Midbrain (tissue), 1 donor: ENCODE data around the gene TEAD1.
A peak's percentile ranks its signal among the peaks of the same experiment; 100 is the strongest.
"Not testable (repeated sequence)": the region's sequence is repeated elsewhere in the genome, so short reads cannot be mapped to it uniquely, and the experiment has no call there.

Source experiments
- DNase-seq: peaks from one replicate; lab custom pipeline; 2025; lab: John Stamatoyannopoulos, UW

TEAD1 gene

DNA sequence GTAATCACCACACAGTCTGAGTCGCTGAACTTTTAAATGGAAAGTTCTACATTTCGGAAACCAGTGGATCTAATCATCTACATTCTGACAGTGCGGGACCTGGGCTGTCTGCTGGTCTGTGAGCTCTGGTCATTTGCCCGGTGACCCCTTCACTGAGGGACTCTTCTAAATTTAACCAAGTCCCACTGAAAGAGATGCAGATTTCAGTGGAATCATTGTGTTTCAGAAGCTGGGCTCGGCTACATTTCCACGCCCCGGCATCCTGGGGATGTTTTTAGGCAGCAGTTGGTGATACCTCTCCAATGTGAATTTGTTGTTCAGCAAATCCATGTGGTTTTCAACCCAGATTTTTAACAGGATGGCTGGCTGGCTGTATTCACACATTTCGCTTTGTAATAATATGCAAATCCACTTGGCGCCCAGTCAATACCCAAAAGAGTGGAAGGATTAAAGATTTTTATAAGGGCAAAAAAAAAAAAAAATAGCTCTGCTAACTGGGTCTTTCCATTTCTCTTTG, 189.4 kb downstream of the TEAD1 start:
- peak; percentile 69 for DNase-seq

DNA sequence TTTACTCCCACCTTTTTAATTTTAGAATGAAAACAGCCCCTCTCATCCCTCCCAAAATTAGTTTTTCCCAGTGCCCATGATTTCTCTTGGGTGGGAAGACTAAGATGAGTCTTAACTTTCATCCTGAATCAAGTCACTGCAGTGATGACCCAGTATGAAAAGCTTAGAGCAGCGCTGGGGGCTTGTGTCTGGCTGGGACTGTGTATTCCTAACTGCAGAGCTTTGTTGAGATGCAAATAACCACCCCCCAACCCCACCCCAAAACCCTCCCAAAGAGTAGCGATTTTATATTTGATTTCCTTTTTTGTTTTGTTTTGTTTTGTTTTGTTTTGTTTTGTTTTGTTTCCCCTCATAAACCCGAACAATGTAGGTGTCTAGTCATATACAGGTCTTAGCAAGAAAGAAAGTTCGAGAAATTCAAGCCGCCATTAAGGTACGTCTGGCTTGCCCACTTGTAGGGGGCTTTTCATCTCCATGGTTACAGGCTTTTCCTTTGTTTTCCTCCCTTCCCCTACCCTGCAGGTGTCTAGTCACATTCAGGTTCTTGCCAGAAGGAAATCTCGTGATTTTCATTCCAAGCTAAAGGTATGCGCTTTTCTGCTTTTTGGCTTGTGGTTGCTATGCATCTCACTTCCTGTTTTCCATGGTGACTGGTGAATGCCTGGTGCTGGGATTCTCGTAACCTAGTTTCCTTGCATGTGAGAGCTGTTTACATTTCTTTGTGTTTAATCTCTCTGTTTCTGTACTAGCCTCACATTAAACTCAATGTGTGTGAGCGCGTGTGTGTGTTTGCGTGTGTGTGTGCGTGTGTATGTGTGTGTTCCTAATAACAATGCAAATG, 190.3 kb downstream of the TEAD1 start:
- no peak for DNase-seq

- DNase-seq, result no peak
Measured at GRCh38 chr11:12865863-12866595, 191.8 kb downstream of the TEAD1 start.

- no peak for DNase-seq
Measured at GRCh38 chr11:12867531-12867930, 193.3 kb downstream of the TEAD1 start.

GRCh38 chr11:12868315-12869073, 194.3 kb downstream of the TEAD1 start:
- peak; percentile 10 for DNase-seq

DNA sequence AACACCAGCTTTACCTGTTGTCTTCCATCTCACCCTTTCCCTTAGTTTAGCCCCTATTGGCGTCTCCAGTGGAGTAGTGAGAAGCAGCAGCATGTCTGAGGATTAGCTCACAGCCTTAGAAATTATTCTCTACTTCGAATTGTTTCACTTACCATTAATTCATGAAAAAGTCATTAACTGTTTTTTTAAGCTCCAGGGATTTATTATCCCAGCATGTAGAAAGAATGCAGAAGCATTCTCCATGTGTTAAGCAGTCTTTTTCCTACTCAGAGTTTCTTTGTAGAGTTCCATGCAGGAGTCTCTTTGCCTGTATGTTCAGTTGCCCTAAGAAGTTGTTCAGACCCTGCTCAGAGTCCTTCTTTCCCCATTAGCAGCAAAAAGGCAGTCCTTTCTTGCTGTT, 197.0 kb downstream of the TEAD1 start:
- no peak for DNase-seq

GRCh38 chr11:12871788-12872321, 197.6 kb downstream of the TEAD1 start:
- DNase-seq, result no peak

DNA sequence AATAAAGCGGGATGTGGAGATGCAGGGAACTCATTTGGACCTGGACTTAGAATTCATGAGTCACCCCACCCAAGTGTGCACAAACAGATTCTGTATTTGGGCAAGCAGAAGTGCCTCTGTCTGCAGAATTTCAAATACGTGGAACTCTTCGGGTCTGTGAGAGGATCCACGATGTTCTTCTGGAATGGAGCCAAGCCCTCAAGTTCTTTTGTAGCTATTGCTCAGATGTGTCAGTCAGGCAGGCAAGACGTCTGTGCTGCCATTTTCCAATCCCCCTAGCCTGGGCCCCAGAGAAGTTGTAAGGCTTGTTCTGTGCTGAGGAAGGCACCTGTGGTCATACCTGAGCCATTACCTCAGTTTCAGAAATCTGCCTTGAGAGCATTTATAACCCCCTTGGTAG, 202.1 kb downstream of the TEAD1 start:
- no peak for DNase-seq

DNA sequence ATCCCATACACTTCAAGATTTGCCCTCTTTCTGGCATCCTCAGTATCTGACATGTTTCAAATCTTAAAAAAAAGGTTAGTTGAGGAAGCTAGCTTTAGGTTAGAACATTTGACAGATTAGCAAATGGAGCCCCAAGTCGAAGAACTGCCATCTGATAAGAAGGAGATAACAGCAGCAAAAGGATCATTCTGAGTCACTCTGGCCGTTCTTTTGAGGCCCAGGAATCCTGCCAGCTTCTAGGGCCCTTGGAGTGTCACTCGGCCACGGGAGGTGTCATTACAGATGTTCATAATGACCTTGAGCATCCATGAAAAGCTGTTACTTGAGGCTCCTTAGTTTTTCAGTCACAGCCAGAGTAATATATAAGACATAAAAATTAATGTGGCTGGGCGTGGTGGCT, 202.8 kb downstream of the TEAD1 start:
- DNase-seq, result no peak

DNA sequence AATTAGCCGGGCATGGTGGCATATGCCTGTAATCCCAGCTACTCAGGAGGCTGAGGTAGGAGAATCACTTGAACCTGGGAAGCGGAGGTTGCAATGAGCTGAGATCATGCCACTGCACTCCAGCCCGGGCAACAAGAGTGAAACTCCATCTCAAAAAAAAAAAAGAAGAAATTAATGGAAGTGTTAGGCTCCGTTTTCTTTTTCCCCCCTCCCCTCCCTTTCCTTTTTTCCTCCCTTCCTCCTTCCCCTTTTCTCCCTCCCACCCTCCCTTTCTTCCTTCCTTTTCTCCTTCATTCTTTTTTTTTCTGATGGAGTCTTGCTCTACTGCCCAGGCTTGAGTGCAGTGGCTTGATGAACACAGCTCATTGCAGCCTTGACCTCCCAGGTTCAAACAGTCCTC, 203.3 kb downstream of the TEAD1 start:
- not testable (repeated sequence) for DNase-seq

GRCh38 chr11:12880327-12880726, 206.1 kb downstream of the TEAD1 start:
- no peak for DNase-seq

DNA sequence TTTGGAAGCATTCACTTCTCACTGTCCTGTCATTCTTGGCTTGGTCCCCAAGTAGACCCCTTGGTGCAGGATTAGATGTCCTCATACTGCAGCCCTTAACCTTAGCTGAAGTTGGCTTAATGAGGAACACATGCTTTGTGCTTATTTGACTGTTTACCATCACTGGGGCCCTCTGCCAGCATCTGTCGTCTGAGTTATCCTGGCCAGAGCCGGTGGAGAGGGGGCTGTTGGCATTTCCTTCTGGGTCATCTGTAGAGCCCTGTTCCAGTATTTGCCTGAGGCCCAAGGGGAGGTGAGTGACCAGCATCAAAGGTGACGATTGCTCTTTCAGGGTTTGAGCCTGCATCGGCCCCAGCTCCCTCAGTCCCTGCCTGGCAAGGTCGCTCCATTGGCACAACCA, 208.4 kb downstream of the TEAD1 start:
- DNase-seq, result no peak

GRCh38 chr11:12884751-12885318, 210.6 kb downstream of the TEAD1 start:
- DNase-seq, result no peak

DNA sequence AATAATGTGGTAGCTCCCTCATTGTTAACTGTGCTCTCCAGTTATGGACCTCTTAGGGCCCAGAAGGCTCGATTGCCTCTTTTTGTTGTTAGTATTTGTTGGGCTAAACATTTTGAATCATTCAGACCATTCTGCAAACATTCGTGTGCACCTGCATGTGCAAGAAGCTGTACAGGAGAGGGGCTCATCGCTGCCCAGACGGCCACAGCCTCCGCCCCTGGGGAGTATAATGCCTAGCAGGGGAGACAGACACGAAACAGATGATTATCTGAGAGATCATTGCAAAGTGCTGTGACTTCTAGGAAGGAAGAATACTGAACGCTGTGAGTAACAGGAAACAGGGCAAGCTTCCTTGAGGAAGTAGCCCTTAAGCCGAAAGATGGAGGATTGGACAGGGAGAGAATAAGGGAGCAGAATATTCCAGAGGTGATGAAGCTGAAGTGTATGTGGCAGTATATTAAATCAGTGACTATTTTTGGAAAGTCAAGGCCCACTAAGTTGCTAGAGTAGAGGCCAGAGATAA, 211.6 kb downstream of the TEAD1 start:
- DNase-seq, result no peak

DNA sequence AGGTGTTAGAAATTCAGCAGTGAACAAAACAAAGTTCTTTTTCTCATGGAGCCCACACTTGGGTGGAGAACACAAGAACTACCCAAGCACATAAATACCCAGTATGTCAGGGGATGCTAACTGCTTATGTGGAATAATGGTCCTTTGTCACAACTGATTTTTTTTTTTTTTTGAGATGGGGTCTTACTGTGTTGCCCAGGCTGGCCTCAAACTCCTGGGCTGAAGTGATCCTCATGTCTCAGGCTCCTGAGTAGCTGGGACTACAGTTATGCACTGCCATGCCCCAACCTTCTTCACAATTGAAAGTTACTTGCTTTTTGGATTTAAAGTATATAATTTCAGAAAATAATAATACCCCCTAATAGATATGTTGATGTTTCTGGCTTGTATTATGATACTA, 212.3 kb downstream of the TEAD1 start:
- no peak for DNase-seq

GRCh38 chr11:12888525-12889158, 214.4 kb downstream of the TEAD1 start:
- peak; percentile 76 for DNase-seq

GRCh38 chr11:12889243-12889642, 215.0 kb downstream of the TEAD1 start:
- peak; percentile 6 for DNase-seq

- no peak for DNase-seq
Measured at GRCh38 chr11:12890476-12890875, 216.3 kb downstream of the TEAD1 start.

GRCh38 chr11:12893787-12894672, 219.8 kb downstream of the TEAD1 start:
- peak; percentile 77 for DNase-seq

DNA sequence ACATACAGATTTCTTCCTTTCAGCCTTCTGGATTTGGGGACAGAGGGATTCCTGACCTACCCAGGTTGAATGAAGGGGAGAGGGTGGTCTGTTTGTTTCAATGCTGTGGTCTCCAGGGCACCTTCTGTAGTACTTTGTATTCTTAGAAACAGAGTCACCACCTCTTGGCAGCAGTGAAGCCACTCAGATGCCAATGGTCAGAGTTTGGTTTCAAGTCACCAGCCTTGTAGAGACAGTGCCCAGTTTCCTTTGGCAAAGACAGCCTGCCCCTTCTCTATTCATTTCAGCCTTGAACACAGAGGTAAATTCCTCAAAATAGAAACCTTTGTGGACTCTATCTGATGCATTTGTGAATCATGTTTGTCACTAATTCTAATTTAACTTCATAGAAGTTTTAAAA, 223.2 kb downstream of the TEAD1 start:
- peak; percentile 60 for DNase-seq
